HTERT RPE-1 (cell line): Measurements from ENCODE around the gene MAPRE2.

Source experiments
- in situ Hi-C: fragments of 300-500 bp; cut with MboI; formaldehyde crosslinking; loops from 4 replicates; pipeline ENCODE4 v1.14.3; 2020; ENCODE audit warnings: low sequenced_read_pairs

Gene MAPRE2

DNA sequence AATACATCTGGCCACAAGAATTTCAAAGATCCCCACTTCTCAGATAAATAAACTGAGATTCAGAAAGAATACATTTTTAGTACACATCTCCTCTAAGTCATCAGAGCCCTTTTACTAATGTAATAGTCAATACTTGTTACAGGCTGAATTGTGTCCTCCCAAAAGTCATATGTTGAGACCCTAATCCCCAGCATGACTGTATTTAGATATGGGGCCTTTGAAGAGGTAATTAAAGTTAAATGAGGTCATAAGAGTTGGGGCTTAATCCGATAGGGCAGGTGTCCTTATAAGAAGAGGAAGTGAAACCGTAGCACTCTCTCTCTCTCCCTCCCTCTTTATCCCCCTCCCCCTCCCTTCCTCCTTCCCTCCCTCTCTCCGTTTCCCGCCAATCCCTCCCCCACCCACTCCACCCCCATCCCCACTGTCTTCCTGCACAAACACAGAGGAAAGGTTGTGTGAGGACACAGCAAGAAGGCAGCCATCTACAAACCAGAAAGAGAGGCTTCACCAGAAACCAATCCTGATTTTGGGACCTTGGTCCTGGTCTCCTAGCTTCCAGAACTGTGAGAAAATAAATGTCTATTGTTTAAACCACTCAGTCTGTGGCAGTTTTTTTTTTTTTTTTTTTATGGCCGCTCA, 133.0 kb downstream of the MAPRE2 start:
- in situ Hi-C loops: no loop called here

GRCh38 chr18:35174745-35175144, 133.5 kb downstream of the MAPRE2 start:
- in situ Hi-C loops: no loop called here

GRCh38 chr18:35176925-35177324, 135.7 kb downstream of the MAPRE2 start:
- in situ Hi-C loops: no loop called here

DNA sequence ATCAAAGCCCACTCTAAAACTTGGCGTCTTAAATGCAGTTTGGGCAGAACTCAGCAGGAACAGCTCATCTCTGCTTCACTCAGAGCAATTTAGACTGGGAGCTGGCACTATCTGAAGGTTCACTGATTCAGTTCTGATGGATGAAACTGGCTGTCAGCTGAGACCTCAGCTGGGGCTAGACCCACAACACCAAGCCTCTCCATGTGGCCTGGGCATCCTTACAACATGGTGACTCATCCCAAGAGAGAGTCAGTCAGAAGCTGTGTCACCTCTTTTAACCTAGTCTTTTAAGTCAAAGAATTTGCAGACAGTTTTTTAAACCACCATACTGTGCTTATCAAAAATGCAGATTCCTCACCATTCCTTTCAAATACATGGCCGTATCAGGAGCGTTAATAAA, 137.0 kb downstream of the MAPRE2 start:
- in situ Hi-C loops: no loop called here

GRCh38 chr18:35179906-35180305, 138.7 kb downstream of the MAPRE2 start:
- in situ Hi-C loops: no loop called here

- in situ Hi-C loops: no loop called here
Measured at GRCh38 chr18:35180455-35180854, 139.2 kb downstream of the MAPRE2 start.

DNA sequence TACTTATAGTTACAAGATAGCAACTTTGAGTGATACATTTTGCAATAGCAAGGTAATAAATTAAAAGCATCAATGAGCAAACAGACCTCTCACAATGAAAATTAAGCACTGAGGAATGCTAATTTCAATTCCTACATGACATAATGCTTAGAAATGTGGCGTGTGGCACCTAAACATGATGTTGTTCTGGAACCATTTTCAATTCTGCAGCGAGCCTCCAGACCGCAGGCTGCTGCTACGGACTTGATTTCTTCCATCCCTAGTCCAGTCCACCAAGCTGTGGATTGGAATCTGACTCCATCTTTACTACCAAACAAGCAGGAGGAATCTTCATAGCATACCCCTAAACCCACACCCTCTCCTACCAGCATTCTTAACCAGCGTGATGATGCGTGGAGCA, 140.9 kb downstream of the MAPRE2 start:
- in situ Hi-C loops: no loop called here

DNA sequence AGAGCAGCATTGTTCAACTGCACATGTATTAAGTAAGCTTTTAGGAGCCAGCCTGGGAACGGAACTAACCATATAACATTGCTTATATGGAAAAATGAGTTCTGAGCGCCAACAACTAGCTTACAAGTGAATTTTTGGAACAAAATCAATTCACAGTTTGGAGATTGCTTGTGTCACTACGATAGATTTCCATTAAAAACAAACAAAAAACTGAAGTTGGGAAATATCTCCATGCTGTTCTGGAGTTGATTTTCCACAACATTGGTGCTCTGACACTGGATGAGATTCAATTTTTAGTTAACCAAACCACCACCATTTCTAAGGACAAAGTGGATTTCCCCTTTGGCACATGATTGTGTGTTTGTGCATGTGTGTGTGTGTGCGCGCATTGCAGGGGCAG, 142.7 kb downstream of the MAPRE2 start:
- in situ Hi-C loops: no loop called here

DNA sequence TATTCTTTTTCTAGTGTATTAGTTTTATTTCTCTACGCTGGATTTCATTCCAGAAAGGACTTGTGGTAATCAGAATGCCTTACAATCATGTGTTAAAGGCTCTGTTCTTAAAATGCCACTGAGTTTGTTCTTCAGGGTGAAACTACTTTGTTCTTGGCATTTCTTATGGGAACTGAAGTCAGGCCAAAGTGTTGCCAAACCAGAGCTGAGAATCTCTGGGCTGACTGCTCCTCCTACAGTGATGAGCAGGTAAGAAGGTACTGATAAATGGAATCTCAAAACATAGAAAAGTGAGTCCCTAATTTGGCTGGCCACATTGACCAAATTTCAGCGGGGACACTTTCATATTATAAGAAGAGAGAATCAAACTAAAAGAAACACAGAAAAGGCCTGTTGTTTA, 144.6 kb downstream of the MAPRE2 start:
- in situ Hi-C loops: no loop called here

DNA sequence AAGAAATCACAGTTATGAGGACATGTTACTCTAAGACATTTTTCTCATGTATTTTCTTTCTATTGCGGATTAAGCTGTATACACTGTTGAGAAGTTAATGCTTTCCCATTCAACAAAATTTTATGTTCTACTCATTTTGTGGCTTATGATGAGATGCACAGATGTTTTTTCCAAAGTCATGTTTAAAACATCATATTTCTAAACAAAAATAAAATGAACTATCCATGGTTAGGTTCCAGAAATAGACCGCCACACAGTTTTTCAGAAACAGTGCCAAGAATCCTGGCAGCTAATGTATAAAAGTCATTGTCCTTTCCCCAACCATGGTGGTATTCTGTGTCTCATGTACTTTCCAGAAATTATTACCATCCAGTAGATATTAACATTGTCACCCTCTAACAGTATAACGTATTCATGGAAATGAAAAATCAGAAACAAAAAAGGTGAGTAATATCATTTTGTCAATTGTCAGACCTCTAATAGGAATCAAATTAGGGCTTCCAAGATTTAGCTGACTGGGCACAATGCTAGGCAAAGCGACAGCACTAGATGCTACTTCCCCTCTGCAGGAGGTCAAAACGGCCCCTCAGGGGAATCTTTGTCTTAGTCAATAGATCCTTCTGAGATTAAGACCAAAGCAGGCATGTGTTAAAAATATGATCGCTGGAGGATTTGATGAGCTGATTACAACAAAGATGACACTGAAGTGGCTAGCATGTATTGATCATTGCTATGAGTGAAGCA, 145.2 kb downstream of the MAPRE2 start:
- in situ Hi-C loops: no loop called here

DNA sequence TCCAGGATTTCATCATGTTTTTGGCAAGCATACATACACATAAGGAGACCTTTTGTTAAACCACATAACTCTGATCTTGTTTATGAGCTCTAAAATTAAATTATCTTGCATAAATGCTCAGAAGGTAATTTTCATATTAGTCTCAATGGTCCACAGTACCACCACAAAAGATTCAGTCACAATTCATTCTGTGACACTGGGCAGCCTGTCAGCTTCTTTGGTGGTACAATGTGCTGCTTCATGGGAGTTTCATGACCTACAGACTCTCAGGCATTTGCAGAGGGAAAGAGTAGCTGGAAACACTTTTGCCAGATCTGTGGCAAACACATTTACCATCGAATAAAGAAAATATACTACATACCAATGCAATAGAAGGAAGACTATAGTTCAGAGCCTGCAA, 148.3 kb downstream of the MAPRE2 start:
- in situ Hi-C loops: no loop called here

- in situ Hi-C loops: no loop called here
Measured at GRCh38 chr18:35190948-35191697, 149.9 kb downstream of the MAPRE2 start.

GRCh38 chr18:35191698-35192025, 150.4 kb downstream of the MAPRE2 start:
- in situ Hi-C loops: no loop called here

- in situ Hi-C loops: no loop called here
Measured at GRCh38 chr18:35192415-35192814, 151.2 kb downstream of the MAPRE2 start.
